Thoracic aorta endothelial cell (primary cell): ENCODE data around the gene USO1. TPM values are rescaled to one million over a fixed set of nuclear protein-coding genes. Genes with fewer than 3 reads are reported as not detected.

Source experiments
- small RNA-seq: library from RNA; depleted of rRNA; stranded (forward); fragments of <200 nt; gene quantifications from one replicate; pipeline ENCODE3, GENCODE V24; 2012
- total RNA-seq: library from RNA; depleted of rRNA; stranded (reverse); fragments of >200 nt; gene quantifications from 2 replicates; pipeline ENCODE4 v1.2.3, GENCODE V29; 2012

USO1 gene, protein sequence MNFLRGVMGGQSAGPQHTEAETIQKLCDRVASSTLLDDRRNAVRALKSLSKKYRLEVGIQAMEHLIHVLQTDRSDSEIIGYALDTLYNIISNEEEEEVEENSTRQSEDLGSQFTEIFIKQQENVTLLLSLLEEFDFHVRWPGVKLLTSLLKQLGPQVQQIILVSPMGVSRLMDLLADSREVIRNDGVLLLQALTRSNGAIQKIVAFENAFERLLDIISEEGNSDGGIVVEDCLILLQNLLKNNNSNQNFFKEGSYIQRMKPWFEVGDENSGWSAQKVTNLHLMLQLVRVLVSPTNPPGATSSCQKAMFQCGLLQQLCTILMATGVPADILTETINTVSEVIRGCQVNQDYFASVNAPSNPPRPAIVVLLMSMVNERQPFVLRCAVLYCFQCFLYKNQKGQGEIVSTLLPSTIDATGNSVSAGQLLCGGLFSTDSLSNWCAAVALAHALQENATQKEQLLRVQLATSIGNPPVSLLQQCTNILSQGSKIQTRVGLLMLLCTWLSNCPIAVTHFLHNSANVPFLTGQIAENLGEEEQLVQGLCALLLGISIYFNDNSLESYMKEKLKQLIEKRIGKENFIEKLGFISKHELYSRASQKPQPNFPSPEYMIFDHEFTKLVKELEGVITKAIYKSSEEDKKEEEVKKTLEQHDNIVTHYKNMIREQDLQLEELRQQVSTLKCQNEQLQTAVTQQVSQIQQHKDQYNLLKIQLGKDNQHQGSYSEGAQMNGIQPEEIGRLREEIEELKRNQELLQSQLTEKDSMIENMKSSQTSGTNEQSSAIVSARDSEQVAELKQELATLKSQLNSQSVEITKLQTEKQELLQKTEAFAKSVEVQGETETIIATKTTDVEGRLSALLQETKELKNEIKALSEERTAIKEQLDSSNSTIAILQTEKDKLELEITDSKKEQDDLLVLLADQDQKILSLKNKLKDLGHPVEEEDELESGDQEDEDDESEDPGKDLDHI
- total RNA-seq = 117 and 121 TPM in 2 replicates

GRCh38 chr4:75724066-75724866 is at the start of gene USO1:
TSS of gene USO1 (plus strand) at chr4:75724577. CDS start at chr4:75724820, 243 bp downstream.

Small RNAs within 50 kb of the gene (small RNA-seq; reads per million reads assigned to genes)
- not detected for gene RNU2-16P

Other genes with a start within 250 kb of the USO1 start
- 39.2 and 53.3 TPM in 2 replicates for gene RCHY1, start 210.2 kb upstream of the USO1 start, total RNA-seq
- gene THAP6, start 210.1 kb upstream of the USO1 start, total RNA-seq = 10.4 and 11.6 TPM in 2 replicates
- not detected in 2 replicates for gene ODAPH, start 168.5 kb upstream of the USO1 start, total RNA-seq
- 0.65 and 0.80 TPM in 2 replicates for gene CDKL2, start 94.0 kb upstream of the USO1 start, total RNA-seq
- gene G3BP2, start 51.2 kb upstream of the USO1 start, total RNA-seq = 300 and 338 TPM in 2 replicates
- gene PPEF2, start 177.9 kb downstream of the USO1 start, total RNA-seq = not detected in 2 replicates
- 17.3 and 56.6 TPM in 2 replicates for gene NAAA, start 216.4 kb downstream of the USO1 start, total RNA-seq